Right kidney (tissue), 1 donor: ENCODE measurements around the gene CYTH3.
A peak's percentile ranks its signal among the peaks of the same experiment; 100 is the strongest.
"Not testable (repeated sequence)": the region's sequence is repeated elsewhere in the genome, so short reads cannot be mapped to it uniquely, and the experiment has no call there.

ENCODE experiments used
- DNase-seq: peaks from one replicate; pipeline ENCODE4 v3.0.0-alpha.2; 2016

Gene CYTH3

DNA sequence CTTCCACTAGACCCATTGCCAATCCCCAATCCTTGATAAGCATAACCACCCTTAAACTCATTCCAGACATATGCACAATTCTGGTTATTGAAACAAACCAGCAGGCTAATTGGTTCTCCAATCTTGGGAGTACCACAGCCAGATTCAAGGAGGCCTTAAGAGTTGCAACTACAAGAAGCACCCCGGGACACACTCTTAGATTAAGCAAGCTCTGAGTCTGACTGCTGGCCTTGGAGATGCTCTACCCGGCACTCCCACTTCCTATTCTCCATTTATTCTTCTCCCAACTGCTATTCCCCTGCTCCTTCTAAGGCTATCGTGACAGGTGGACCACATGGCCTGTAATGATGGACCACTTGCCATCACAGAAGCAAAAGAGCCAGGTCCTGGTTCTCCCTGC lies 40.3 kb downstream of the CYTH3 start:
- no peak for DNase-seq

GRCh38 chr7:6231184-6231583 lies 41.2 kb downstream of the CYTH3 start:
- no peak for DNase-seq

DNA sequence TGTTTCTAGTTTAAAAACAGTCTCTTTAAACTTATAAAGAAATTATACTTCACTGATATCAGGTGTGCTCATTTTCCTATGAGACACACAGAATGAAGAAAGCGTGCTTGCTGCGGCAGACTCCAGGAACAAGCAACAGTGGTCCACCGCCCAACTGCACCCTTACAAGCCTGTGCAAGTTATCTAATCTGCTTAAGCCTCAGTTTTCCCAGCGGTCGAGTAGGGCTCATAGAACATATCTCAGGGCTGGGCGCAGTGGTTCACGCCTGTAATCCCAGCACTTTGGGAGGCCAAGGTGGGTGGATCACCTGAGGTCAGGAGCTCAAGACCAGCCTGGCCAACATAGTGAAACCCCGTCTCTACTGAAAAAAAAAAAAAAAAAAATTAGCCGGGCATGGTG lies 43.1 kb downstream of the CYTH3 start:
- DNase-seq: not testable (repeated sequence)

GRCh38 chr7:6228361-6229229 lies 43.8 kb downstream of the CYTH3 start:
- DNase-seq: peak; percentile 72

GRCh38 chr7:6227294-6227846 lies 45.1 kb downstream of the CYTH3 start:
- DNase-seq: no peak

- peak; percentile 35 for DNase-seq
These were observed 46.1 kb downstream of the CYTH3 start for GRCh38 chr7:6226194-6226799.

DNA sequence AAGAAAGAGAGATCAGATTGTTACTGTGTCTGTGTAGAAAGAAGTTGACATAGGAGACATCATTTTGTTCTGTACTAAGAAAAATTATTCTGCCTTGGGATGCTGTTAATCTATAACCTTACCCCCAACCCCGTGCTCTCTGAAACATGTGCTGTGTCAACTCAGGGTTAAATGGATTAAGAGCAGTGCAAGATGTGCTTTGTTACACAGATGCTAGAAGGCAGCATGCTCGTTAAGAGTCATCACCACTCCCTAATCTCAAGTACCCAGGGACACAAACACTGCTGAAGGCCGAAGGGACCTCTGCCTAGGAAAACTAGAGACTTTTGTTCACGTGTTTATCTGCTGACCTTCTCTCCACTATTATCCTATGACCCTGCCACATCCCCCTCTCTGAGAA lies 49.0 kb downstream of the CYTH3 start:
- DNase-seq: not testable (repeated sequence)

DNA sequence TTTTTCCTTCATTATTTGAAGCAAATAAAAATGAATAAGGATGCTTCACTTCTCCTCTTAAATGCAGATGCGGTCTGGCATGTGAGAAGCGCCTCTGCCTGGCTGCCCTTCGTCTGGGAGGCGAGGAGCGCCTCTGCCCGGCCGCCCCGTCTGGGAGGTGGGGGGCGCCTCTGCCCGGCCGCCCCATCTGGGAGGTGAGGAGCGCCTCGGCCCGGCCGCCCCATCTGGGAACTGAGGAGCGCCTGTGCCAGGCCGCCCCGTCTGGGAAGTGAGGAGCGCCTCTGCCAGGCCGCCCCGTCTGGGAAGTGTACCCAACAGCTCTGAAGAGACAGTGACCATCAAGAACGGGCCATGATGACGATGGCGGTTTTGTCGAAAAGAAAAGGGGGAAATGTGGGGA lies 49.4 kb downstream of the CYTH3 start:
- DNase-seq: not testable (repeated sequence)

DNA sequence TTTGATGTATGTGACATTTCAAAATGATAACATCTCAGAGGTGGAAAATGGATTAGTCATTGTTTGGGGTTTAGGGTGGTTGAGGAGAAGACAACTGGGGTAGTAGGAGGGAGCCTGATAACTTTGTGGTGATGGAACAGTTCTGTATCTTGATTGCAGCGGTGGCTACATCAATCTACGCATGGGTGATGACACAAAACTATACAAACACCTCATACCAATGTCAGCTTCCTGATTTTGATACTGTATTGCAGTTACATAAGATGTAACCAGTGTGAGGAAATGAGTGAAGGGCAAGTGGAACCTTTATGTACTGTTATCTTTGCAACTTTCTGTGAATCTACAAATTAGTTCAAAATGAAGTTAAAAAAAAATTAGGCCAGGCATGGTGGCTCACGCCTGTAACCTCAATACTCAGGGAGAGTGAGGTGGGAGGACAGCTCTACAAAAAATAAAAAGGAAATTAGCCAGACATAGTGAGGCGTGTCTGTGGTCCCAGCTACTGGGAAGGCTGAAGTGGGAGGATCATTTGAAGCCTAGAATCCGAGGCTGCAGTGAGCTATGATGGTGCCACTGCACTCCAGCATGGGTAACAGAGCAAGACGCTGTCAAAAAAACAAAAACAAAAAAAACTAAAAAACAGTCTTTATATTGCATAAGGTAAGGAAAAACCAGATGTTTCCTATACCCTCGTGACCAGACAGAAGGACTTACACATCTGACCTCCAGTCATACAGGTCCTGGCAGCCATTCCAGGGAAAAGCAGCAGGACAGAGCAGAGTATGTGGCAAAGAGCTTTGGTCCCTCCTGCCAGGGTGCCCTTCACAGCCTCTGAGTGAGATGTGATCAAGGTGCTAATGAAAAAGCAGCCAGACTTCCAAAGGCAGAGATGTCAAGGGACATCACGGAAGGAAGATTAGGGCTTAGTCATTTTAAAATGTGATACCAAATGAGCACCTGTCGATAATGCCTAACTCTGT lies 50.8 kb downstream of the CYTH3 start:
- no peak for DNase-seq

DNA sequence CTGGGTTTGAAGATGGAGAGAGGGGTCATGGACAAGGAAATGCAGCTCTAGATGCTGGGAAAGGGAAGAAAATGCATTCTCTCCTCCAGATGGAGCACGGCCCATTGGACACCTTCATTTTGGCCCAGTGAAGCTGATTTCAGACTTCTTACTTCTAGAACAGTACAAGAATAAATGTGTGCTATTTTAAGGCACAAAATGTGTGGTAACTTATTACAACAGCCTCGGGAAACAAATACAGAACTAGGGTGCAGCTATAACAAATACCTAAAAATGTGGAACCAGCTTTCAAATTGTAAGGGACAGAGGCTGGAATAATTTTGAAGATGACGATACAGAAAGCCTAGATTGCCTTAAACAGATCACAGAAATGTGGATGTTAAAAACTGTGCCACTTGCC lies 54.1 kb downstream of the CYTH3 start:
- DNase-seq: no peak

GRCh38 chr7:6212008-6212407 lies 60.4 kb downstream of the CYTH3 start:
- no peak for DNase-seq

DNA sequence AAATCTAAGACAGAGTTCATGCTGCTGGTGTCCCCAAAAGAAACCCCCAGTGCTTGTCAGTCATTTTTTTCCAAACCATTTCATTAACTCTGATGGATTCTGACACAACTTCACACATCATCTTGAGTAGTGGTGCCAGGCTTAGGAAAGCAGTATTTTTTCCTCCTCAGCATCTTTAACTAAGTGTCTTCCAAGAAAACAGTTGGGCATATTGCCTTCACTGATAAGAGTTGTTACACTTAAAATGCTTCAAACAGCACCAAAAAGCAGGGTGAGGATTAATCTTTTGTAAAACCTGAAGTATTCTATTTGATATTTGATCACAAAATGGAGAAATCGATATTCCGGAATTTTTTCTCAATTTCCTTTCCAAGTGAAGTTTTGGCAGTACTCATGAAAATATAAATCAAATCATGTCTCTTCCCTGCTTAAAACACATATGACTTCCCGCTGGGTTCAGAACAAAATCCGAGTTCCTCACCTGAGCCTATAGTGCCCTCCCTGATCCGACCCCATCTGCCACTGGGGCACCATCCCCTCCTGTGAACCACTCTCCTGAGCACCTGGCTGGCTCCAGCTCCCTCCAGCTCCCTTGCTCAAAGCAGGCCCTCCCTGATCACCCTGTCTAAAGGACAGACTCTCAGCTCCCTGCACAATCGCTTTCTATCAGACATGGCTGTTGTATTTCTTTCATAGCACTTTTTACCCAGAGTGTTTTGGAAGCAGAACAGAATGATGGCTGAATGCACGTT lies 61.6 kb downstream of the CYTH3 start:
- no peak for DNase-seq

GRCh38 chr7:6209340-6209739 lies 63.1 kb downstream of the CYTH3 start:
- no peak for DNase-seq

- DNase-seq: no peak
These were observed 63.7 kb downstream of the CYTH3 start for GRCh38 chr7:6208573-6209328.

DNA sequence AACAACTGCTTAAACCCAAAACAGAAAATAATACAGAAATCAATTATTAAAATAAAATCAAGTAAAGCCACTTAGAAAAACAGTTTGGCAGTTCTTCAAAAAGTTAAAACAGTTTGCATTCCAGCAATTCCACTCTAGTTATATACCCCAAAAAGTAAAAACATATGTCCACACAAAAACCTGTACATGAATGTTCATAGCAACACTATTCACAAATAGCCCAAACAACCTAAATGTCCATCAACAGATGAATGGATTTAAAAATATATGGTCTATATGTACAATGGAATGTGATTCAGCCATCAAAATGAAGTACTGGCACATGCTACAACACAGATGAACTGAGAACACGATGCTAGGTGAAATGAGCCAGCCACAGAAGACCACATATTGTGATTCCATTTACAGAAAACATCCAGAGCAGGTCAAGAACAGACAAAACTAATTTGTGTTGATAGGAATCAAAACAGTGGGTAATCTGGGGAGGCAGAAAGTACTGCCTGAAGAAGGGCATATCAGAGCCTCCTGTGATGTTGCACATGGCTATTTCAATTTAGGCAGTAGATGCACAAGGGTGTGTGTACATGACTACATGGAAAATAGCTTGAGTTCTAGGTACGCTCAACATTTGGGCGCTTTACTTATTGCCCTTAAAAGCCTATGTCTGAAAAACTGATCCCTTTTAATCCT lies 66.3 kb downstream of the CYTH3 start:
- DNase-seq: no peak

GRCh38 chr7:6203381-6203780 lies 69.0 kb downstream of the CYTH3 start:
- DNase-seq: no peak

DNA sequence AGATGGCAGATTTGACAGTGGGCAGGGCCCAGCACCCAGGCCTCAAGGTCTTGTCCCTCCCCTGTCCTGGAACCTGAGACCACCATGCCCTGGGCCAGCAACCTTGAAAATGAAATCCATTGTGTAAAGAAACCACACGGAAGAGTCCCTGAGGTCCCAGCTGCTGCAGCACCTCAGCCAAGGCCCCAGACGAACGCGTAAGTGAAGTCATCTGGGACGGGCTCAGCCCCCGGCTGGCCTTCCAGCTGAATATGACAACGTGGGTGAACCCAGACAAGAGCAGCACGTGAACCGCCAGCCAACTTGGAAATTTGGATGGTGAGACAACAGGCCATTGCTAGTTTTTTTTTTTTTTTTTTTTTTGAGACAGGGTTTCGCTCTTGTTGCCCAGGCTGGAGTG lies 70.3 kb downstream of the CYTH3 start:
- no peak for DNase-seq

- DNase-seq: no peak
These were observed 71.5 kb downstream of the CYTH3 start for GRCh38 chr7:6200971-6201370.

- no peak for DNase-seq
These were observed 73.5 kb downstream of the CYTH3 start for GRCh38 chr7:6198689-6199595.
